T-helper 2 cell treated with Interferon-gamma antibody and Interleukin-4, amounts not matched to agents 5 μg/mL and 100 μg/mL, for 36 hours (primary cell): ENCODE data around the gene SLC2A4.
"Not testable (repeated sequence)": the region's sequence is repeated elsewhere in the genome, so short reads cannot be mapped to it uniquely, and the experiment has no call there.

ENCODE experiments used
- DNase-seq: peaks from one replicate; pipeline ENCODE4 v3.0.0; 2021; ENCODE audit warnings: low spot score
- H3K27ac Mint-ChIP-seq: one replicate; pipeline ENCODE4 v1.8.0; 2021; ENCODE audit warnings: mild to moderate bottlenecking, mixed read lengths
- H3K27me3 Mint-ChIP-seq: one replicate; pipeline ENCODE4 v1.8.0; 2021; ENCODE audit warnings: low read depth, mixed read lengths
- H3K36me3 Mint-ChIP-seq: one replicate; pipeline ENCODE4 v1.8.0; 2021; ENCODE audit warnings: low read depth, mixed read lengths
- H3K4me1 Mint-ChIP-seq: one replicate; pipeline ENCODE4 v1.8.0; 2021; ENCODE audit warnings: low read depth, mixed read lengths
- H3K4me3 Mint-ChIP-seq: one replicate; pipeline ENCODE4 v1.8.0; 2022; ENCODE audit warnings: mild to moderate bottlenecking, moderate library complexity, mixed read lengths
- H3K9me3 Mint-ChIP-seq: one replicate; pipeline ENCODE4 v1.8.0; 2021; ENCODE audit warnings: mixed read lengths

The SLC2A4 gene

GRCh38 chr17:7336240-7337175 is 55.0 kb downstream of the SLC2A4 start, which contains the start of gene ACAP1:
ACAP1 (plus strand) TSS chr17:7336529; CDS start chr17:7336735, 206 bp downstream.
- peaks cover 28% of the 10 kb centered on the region for H3K36me3 Mint-ChIP-seq
- no peaks in the 10 kb centered on the region for H3K27me3 Mint-ChIP-seq
- peaks cover 51% of the 10 kb centered on the region for H3K4me1 Mint-ChIP-seq
- H3K27ac Mint-ChIP-seq = peak within 1 kb of the TSS; percentile 94
- no peaks in the 10 kb centered on the region for H3K9me3 Mint-ChIP-seq
- peak within 1 kb of the TSS; percentile 95 for H3K4me3 Mint-ChIP-seq
- DNase-seq = peak; percentile 72

- not testable (repeated sequence) for H3K9me3 Mint-ChIP-seq, DNase-seq, H3K27me3 Mint-ChIP-seq
- Mint-ChIP-seq H3K36me3 (peaks cover 34% of the 10 kb centered on the region), H3K4me1 (peaks cover 43% of the 10 kb centered on the region), H3K4me3 (peak overlapping the region; percentile 95), H3K27ac (peak overlapping the region; percentile 94)
These were observed 56.1 kb downstream of the SLC2A4 start for GRCh38 chr17:7337600-7337999.
